ENCODE results near the gene PFN3.

Gene PFN3, protein sequence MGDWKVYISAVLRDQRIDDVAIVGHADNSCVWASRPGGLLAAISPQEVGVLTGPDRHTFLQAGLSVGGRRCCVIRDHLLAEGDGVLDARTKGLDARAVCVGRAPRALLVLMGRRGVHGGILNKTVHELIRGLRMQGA

DNA sequence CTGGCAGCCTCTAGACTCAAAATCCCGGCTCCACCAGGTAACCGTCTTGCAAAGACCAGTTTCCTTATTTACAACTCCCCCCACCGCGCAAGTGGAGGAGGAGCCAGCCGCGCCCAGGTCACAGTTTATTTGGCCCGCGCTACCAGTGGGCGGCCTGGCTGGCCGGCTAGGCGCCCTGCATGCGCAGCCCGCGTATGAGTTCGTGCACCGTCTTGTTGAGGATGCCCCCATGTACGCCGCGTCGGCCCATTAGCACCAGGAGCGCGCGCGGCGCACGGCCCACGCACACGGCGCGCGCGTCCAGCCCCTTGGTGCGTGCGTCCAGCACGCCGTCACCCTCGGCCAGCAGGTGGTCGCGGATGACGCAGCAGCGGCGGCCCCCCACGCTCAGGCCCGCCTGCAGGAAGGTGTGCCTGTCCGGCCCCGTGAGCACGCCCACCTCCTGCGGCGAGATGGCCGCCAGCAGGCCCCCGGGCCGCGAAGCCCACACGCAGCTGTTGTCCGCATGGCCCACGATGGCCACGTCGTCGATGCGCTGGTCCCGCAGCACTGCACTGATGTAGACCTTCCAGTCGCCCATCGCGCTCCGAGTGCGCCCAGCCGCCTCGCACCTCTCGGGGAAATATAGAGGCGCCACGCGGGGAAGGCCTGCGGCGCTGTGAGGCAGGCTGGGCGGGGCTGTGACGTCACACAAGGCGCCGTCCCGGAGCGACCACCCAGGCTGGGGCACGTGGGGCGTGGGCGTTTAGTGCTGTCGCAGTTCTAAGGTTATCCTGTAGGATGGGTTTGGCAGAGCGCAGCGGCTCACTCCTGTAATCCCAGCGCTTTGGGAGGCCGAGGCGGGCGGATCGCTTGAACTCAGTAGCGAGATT is at the start of gene PFN3:
PFN3 (minus strand) TSS at position 665 of the 872 bp plus-strand sequence; CDS start at position 580, 85 bp downstream.
- no peak within 1 kb of the TSS for H3K4me3 ChIP-seq (ENCODE audit: low read depth, low read length)

DNA sequence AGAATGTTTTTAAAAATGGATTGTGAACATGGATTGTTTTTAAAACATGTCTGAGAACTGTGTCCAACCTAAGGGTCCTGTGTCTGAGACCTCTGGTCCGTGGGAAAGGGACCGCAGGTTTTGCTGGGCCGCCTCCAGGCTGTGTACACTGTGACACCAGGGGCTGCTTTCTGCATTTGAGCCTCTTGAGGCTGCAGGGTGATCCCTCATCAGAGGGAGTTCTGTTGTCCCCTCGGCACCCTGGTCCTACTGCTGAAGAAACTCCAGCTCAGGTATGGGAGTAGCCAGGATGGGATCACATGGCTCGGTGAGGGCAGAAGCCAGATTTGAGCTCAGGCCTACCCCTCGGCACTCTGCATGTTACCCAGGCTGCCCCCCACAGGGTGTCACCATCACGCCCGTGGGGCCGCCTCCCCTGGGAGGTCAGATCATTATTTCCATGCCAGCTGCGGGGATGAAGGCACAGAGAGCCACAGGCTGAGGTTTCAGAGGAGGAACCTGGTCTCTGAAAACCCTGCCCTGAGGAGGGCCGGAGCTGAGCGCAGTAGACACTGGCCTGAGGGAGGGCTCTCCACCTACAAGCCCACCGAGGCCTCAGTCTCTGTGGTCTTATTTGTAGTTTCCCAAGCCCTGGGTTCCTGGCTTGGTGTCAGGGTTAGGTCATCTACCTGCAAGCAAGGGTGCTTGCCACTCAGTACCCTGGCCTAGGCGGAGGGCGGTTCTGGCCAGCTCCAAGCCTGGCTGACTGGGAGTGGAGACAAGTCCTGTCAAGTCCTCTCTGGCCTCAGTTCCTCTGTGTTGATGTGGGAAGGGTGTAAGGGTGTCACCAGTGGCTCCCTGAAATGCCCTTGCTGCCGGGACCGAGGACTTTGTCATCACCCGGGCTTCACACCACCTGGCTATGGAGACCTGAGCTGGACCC is 48.9 kb upstream of the PFN3 start:
- H3K4me3 ChIP-seq (ENCODE audit: low read depth, low read length) = no peak overlapping the region
- TF ChIP-seq, protein P1, sequence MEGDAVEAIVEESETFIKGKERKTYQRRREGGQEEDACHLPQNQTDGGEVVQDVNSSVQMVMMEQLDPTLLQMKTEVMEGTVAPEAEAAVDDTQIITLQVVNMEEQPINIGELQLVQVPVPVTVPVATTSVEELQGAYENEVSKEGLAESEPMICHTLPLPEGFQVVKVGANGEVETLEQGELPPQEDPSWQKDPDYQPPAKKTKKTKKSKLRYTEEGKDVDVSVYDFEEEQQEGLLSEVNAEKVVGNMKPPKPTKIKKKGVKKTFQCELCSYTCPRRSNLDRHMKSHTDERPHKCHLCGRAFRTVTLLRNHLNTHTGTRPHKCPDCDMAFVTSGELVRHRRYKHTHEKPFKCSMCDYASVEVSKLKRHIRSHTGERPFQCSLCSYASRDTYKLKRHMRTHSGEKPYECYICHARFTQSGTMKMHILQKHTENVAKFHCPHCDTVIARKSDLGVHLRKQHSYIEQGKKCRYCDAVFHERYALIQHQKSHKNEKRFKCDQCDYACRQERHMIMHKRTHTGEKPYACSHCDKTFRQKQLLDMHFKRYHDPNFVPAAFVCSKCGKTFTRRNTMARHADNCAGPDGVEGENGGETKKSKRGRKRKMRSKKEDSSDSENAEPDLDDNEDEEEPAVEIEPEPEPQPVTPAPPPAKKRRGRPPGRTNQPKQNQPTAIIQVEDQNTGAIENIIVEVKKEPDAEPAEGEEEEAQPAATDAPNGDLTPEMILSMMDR (IDR thresholded peaks at IDR 0.05; ENCODE audit: low read depth, low read length) = no peak

More for the DNA sequence above, at the start of gene PFN3:
- TF ChIP-seq, protein P1 (IDR thresholded peaks at IDR 0.05; ENCODE audit: low read depth, low read length) = no peak

DNA sequence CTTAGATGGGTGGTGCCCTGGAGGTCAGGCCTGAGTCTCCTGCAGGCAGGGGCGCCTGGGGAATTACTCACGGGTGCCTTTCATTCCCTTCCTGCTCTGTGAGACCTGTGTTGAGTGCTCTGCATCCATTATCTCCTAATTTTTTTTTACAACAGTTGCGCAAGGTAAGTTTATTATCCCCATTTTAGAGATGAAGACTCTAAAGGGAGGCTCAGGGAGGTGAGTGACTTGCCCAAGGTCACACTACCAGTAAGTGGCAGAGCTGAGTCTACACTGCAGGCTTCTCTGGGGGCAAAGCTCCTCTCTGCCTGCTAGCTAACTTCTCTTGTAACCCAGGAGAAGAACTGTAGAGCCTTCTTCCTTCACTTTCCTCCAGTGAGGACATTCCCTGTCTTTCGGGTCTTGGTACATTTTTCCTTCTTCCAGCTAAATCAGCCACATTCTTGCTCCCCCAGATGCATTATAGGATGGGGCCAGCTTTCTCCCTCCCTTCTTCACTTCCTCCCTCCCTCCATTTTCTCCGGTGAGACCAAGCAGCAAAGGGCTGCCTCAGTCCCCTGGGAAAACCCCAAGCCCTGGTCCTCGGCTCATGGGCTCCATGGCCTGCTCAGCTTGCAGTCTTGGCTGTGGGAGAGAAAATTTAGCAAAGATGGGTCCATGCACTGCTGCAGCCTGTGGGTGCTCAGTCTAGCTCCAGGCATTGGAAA is 47.9 kb upstream of the PFN3 start:
- no peak overlapping the region for H3K4me3 ChIP-seq (ENCODE audit: low read depth, low read length)
- TF ChIP-seq, protein P1 (IDR thresholded peaks at IDR 0.05; ENCODE audit: low read depth, low read length) = no peak

DNA sequence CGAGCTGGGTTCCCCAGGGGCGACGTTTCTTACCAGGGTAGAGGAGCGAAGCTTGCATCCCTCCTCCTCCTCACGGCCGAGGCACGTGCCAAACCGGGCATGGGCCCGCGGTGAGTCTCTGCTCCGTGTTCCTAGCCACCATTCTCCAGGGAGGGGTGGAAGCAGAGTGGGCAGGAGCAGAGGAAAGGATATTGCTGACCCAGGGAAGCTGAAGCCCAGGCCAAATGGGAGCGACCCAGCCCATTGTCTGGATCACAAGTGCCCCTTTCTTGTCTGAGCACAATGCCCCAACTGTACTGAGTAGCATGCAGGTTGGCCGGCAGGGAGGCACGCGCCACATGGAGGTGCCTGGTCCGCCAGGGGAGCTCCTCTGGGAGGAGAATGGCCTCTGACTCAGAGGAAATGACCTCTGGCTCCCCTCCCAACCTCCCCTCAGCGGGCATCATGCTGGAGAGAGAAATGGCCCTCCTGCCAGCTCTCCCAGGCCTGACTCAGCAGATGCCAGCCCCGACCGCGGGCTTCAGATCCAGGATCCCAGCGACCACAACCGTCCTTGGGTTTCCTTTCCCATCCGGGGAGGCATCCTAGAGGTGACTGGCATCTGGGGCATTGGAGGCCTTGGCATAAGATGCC is 47.3 kb upstream of the PFN3 start:
- peak overlapping the region; percentile 65 for H3K4me3 ChIP-seq (ENCODE audit: low read depth, low read length)
- TF ChIP-seq, protein P1 (IDR thresholded peaks at IDR 0.05; ENCODE audit: low read depth, low read length) = no peak

DNA sequence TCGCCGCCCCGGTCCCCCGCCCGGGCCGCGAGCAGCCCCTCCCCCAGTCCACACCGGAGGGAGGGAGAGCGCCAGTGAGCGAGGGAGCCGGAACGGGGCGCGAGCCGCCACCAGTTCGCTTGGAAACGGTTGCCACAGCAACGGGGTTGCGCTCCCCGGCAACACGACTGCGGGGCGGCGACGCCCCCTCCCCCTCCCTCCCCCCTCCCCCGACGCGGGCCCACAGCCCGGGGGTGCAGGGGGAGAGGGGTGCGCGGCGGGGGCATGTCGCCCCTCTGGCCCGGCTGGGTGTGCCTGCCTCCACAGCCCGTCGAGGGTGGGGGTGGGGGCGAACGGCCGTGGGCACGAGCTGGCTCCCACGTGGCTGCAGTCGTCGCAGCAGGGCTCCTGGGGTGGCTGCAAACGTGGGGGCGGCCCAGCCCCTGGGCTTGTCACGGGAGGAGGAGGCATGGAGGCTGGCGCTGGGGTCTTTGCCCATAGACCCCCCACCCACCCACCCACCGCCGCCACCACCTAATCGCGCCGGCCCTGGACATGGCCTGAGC is 46.7 kb upstream of the PFN3 start:
- peak overlapping the region; percentile 65 for H3K4me3 ChIP-seq (ENCODE audit: low read depth, low read length)
- TF ChIP-seq, protein P1 (IDR thresholded peaks at IDR 0.05; ENCODE audit: low read depth, low read length) = no peak

Measured in WI38 (cell line).